HepG2 (cell line): ENCODE measurements around the gene FRMD8. TPM values are rescaled to one million over a fixed set of nuclear protein-coding genes. Genes with fewer than 3 reads are reported as not detected.

Experiments used
- AGO1 ChIP-seq: fragments of 200-400 bp; formaldehyde crosslinking; IDR thresholded peaks from 2 replicates; pipeline ENCODE4 v1.6.1; 2017; ENCODE audit warnings: mild to moderate bottlenecking, low read depth, low read length, moderate library complexity; ENCODE audit not compliant: poor library complexity, severe bottlenecking
- AGO2 ChIP-seq: fragments of 200-400 bp; formaldehyde crosslinking; optimal IDR thresholded peaks from 2 replicates; pipeline ENCODE3; 2017; ENCODE audit warnings: mild to moderate bottlenecking, low read depth, low read length, moderate library complexity
- AKNA ChIP-seq: sonication (generic); formaldehyde crosslinking; IDR thresholded peaks from 2 replicates; pipeline ENCODE4 v1.4.0; 2020; ENCODE audit warnings: missing genetic modification reagents, borderline replicate concordance
- ASH2L ChIP-seq: fragments of 300-600, 200-600 bp; sonication (generic); IDR thresholded peaks from 2 replicates; pipeline ENCODE4 v1.7.0; 2017; ENCODE audit warnings: low read depth, mild to moderate bottlenecking, moderate library complexity, mixed read lengths, low read length; ENCODE audit not compliant: insufficient read length
- BCL6 ChIP-seq: IDR thresholded peaks from 2 replicates; pipeline ENCODE4 v1.6.1; 2016; ENCODE audit warnings: missing genetic modification reagents, missing compliant biosample characterization
- CREB1 ChIP-seq, 2 experiments: fragments of 450-650 bp in 1 of 2; IDR thresholded peaks; 2 replicates each; pipeline ENCODE4 v1.6.1; 2016 to 2017; ENCODE audit warnings: control low read depth in 1 of 2, mild to moderate bottlenecking in 1 of 2, missing compliant biosample characterization in 1 of 2, missing genetic modification characterization in 1 of 2
- FOXA1 ChIP-seq, 2 experiments: fragments of 450-650 bp in 1 of 2; sonication (generic) in 1 of 2; formaldehyde crosslinking in 1 of 2; IDR thresholded peaks; 2 replicates each; pipeline versions ENCODE4 v1.4.0 to v1.6.1; 2016 to 2020; ENCODE audit warnings: missing genetic modification reagents in 1 of 2
- GTF3A ChIP-seq: sonication (generic); formaldehyde crosslinking; conservative IDR thresholded peaks from 2 replicates; pipeline ENCODE4 v1.4.0; 2020; ENCODE audit warnings: mild to moderate bottlenecking, missing genetic modification reagents
- MZF1 ChIP-seq: sonication (generic); formaldehyde crosslinking; IDR thresholded peaks from 2 replicates; pipeline ENCODE4 v1.8.1; 2023; ENCODE audit warnings: mild to moderate bottlenecking, missing genetic modification reagents, borderline replicate concordance
- NAIF1 ChIP-seq: sonication (generic); formaldehyde crosslinking; IDR thresholded peaks from 2 replicates; pipeline ENCODE4 v1.5.0; 2020; ENCODE audit warnings: mild to moderate bottlenecking, missing genetic modification reagents, borderline replicate concordance
- PATZ1 ChIP-seq: sonication (generic); formaldehyde crosslinking; IDR thresholded peaks from 2 replicates; pipeline ENCODE4 v1.4.0; 2020; ENCODE audit warnings: missing genetic modification reagents
- POLR2AphosphoS2 ChIP-seq: IDR thresholded peaks from 2 replicates; pipeline ENCODE4 v1.6.1; 2011; ENCODE audit warnings: low read depth, low read length, improper control_type of control experiment
- PRMT3 ChIP-seq: sonication (generic); formaldehyde crosslinking; IDR thresholded peaks from 2 replicates; pipeline ENCODE4 v1.8.1; 2022; ENCODE audit warnings: low read depth, mild to moderate bottlenecking, moderate library complexity, missing genetic modification reagents, borderline replicate concordance
- SMAD1 ChIP-seq: sonication (generic); formaldehyde crosslinking; IDR thresholded peaks from 2 replicates; pipeline ENCODE4 v1.4.0; 2020; ENCODE audit warnings: missing genetic modification reagents, low read depth, mild to moderate bottlenecking, borderline replicate concordance
- SRSF4 ChIP-seq: fragments of 200-400 bp; formaldehyde crosslinking; IDR thresholded peaks from one replicate; pipeline ENCODE4 v1.6.1; 2018; ENCODE audit warnings: mild to moderate bottlenecking, low read depth, low read length, moderate library complexity; ENCODE audit not compliant: poor library complexity, severe bottlenecking
- ZFP62 ChIP-seq: sonication (generic); formaldehyde crosslinking; IDR thresholded peaks from 2 replicates; pipeline ENCODE4 v1.4.0; 2020; ENCODE audit warnings: missing genetic modification reagents
- ZNF576 ChIP-seq: sonication (generic); formaldehyde crosslinking; IDR thresholded peaks from 2 replicates; pipeline ENCODE4 v1.4.0; 2020; ENCODE audit warnings: mild to moderate bottlenecking, missing genetic modification reagents
- ZNF749 ChIP-seq: sonication (generic); formaldehyde crosslinking; IDR thresholded peaks from 2 replicates; pipeline ENCODE4 v1.8.0; 2022; ENCODE audit warnings: mild to moderate bottlenecking, missing genetic modification reagents, moderate library complexity, borderline replicate concordance
- ZSCAN21 ChIP-seq: sonication (generic); formaldehyde crosslinking; IDR thresholded peaks from 2 replicates; pipeline ENCODE4 v1.8.0; 2022; ENCODE audit warnings: mild to moderate bottlenecking, missing genetic modification reagents, moderate library complexity, borderline replicate concordance
- ZSCAN22 ChIP-seq: sonication (generic); formaldehyde crosslinking; IDR thresholded peaks from 2 replicates; pipeline ENCODE4 v1.4.0; 2020; ENCODE audit warnings: mild to moderate bottlenecking, missing genetic modification reagents
- polyA plus RNA-seq, 8 experiments: library from polyadenylated mRNA; depleted of rRNA in 3 of 8; stranded (reverse) in 7 of 8; unstranded in 1 of 8; fragments of >200 nt; fragmentation: Illumina TruSeq in 4 of 8; extraction: Trizol in 4 of 8; gene quantifications; 2 replicates each; pipeline versions ENCODE4 v1.2.1 to v1.2.3, GENCODE V29; 2011 to 2016; ENCODE audit warnings: low read depth in 4 of 8, missing spikeins in 1 of 8, mixed read lengths in 1 of 8; ENCODE audit not compliant: insufficient read depth in 1 of 8
- total RNA-seq, 5 experiments: library from RNA; depleted of rRNA; stranded (reverse); fragments of >200 nt; fragmentation: Illumina TruSeq; extraction: Trizol; gene quantifications; 2 replicates each; pipeline ENCODE4 v1.2.3, GENCODE V29; 2016; ENCODE audit warnings: low read depth in 1 of 5

The FRMD8 gene
- total and polyA plus RNA-seq, 2 of the 13 experiments (the other 11 are each of a cell fraction or from before 2014, with no cell fraction given): 5.8 to 20.6 TPM

GRCh38 chr11:65445604-65446445 is 59.4 kb downstream of the FRMD8 start (continued):
- TF ChIP-seq SMAD1 (CRISPR knock-in tag) (no peak), AKNA (CRISPR knock-in tag) (no peak), ZSCAN21 (CRISPR knock-in tag) (0 out of 2 replicates have a peak, but pooled peaks have one; percentile 24), ZNF749 (CRISPR knock-in tag) (0 out of 2 replicates have a peak, but pooled peaks have one; percentile 26), MZF1 (CRISPR knock-in tag) (no peak), PATZ1 (CRISPR knock-in tag) (peak; percentile 11; the same call in 1 of the 2 replicates), BCL6 (CRISPR knock-in tag) (no peak), PRMT3 (CRISPR knock-in tag) (no peak), SRSF4 (peak; percentile 60), POLR2AphosphoS2 (peak; percentile 87; the same call in 1 of the 2 replicates), CREB1 (IDR thresholded peaks at IDR 0.05) (no peak), CREB1 (CRISPR knock-in tag; IDR thresholded peaks at IDR 0.05) (no peak), ZSCAN22 (CRISPR knock-in tag) (0 out of 2 replicates have a peak, but pooled peaks have one; percentile 38), ZNF576 (CRISPR knock-in tag) (no peak), FOXA1 (IDR thresholded peaks at IDR 0.05) (no peak), FOXA1 (CRISPR knock-in tag; IDR thresholded peaks at IDR 0.05) (no peak), AGO1 (peak; percentile 24), AGO2 (peak; percentile 96), GTF3A (CRISPR knock-in tag) (no peak), ASH2L (no peak), NAIF1 (no peak), ZFP62 (CRISPR knock-in tag) (no peak)
